Suprapubic skin (tissue), 3 donors: Measurements from ENCODE around the gene TMEM138.

Experiments
- CTCF ChIP-seq, 2 donors: fragments of 200-600 bp in 1 of 2; fragments of 450-650 bp in 1 of 2; sonication (generic) in 1 of 2; IDR thresholded peaks; one replicate each; pipeline ENCODE4 v1.5.1; 2016 to 2019; ENCODE audit warnings: antibody characterized with exemption in 2 of 2, mild to moderate bottlenecking in 1 of 2, moderate library complexity in 1 of 2
- POLR2A ChIP-seq, 2 donors: fragments of 450-650 bp; IDR thresholded peaks; one replicate each; pipeline ENCODE4 v1.6.1; 2017; ENCODE audit warnings: antibody characterized with exemption in 2 of 2, mild to moderate bottlenecking in 2 of 2, moderate library complexity in 2 of 2

GRCh38 chr11:61327669-61328071 is 34.5 kb upstream of the TMEM138 start:
- TF ChIP-seq POLR2A (IDR thresholded peaks at IDR 0.05), result no peak
- TF ChIP-seq CTCF (IDR thresholded peaks at IDR 0.05), result no peak
